Heart left ventricle (tissue), 13 donors: ENCODE measurements around the gene RTRAF.

Experiments
- POLR2A ChIP-seq, 2 donors: fragments of 450-650 bp; IDR thresholded peaks; one replicate each; pipeline ENCODE4 v1.6.1; 2017; ENCODE audit warnings: antibody characterized with exemption in 2 of 2, mild to moderate bottlenecking in 2 of 2, moderate library complexity in 2 of 2
- TF ChIP-seq, protein P1 (sequence below), 12 donors: fragments of 200-600 bp; sonication (generic) in 4 of 12; IDR thresholded peaks; one replicate each; pipeline versions ENCODE4 v1.5.0 to v1.8.0; 2018 to 2022; ENCODE audit warnings: antibody characterized with exemption in 12 of 12, mild to moderate bottlenecking in 5 of 12
- donor health status: ischemic (EF 13 %, LVEDD 7.1; RV severe dilation, severe dysfunction).
- donor health status: DM: no; HTN: yes; CAD: no.
- donor health status: DM: no; HTN: no; CAD: no.
- donor health status: ischemic (EF 25% LVEDD 6.9; RV normal size, moderate dysfunction).
- donor health status: ischemic (EF 25% LVEDD 5.7; RV mildly dilated, moderate dysfunction).
- donor health status: ischemic (EF 35%, LVEDD 5.7; RV mildly dilated, moderate dysfunction).
- donor health status: nonischemic (EF 11% LVEDD 7.7; RV severe dilation, severe dysfunction).
- donor health status: DM: yes; HTN: yes; CAD: no.
- donor health status: PGD.
- donor health status: ischemic (EF 29% LVEDD 5.4; RV normal size, mild dysfunction).
- donor health status: nonischemic (EF 23%, LVEDD 6.1; RV moderate dilation, normal function).

- TF ChIP-seq, protein P1, sequence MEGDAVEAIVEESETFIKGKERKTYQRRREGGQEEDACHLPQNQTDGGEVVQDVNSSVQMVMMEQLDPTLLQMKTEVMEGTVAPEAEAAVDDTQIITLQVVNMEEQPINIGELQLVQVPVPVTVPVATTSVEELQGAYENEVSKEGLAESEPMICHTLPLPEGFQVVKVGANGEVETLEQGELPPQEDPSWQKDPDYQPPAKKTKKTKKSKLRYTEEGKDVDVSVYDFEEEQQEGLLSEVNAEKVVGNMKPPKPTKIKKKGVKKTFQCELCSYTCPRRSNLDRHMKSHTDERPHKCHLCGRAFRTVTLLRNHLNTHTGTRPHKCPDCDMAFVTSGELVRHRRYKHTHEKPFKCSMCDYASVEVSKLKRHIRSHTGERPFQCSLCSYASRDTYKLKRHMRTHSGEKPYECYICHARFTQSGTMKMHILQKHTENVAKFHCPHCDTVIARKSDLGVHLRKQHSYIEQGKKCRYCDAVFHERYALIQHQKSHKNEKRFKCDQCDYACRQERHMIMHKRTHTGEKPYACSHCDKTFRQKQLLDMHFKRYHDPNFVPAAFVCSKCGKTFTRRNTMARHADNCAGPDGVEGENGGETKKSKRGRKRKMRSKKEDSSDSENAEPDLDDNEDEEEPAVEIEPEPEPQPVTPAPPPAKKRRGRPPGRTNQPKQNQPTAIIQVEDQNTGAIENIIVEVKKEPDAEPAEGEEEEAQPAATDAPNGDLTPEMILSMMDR (IDR thresholded peaks at IDR 0.05): no peak
- TF ChIP-seq POLR2A (IDR thresholded peaks at IDR 0.05): no peak
These were observed 12.3 kb upstream of the RTRAF start for GRCh38 chr14:51977075-51977474.
